GM21526 (cell line): ENCODE measurements around the gene USP2.

Source experiments
- ATAC-seq: cut with Tn5 transposase; IDR thresholded peaks from one replicate; pipeline ENCODE4 v1.9.1; 2021; ENCODE audit warnings: moderate library complexity; ENCODE audit not compliant: unreplicated experiment, low FRiP score

USP2 gene, protein sequence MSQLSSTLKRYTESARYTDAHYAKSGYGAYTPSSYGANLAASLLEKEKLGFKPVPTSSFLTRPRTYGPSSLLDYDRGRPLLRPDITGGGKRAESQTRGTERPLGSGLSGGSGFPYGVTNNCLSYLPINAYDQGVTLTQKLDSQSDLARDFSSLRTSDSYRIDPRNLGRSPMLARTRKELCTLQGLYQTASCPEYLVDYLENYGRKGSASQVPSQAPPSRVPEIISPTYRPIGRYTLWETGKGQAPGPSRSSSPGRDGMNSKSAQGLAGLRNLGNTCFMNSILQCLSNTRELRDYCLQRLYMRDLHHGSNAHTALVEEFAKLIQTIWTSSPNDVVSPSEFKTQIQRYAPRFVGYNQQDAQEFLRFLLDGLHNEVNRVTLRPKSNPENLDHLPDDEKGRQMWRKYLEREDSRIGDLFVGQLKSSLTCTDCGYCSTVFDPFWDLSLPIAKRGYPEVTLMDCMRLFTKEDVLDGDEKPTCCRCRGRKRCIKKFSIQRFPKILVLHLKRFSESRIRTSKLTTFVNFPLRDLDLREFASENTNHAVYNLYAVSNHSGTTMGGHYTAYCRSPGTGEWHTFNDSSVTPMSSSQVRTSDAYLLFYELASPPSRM

GRCh38 chr11:119381181-119381988 lies at the start of gene USP2:
TSS of gene USP2 (minus strand) at chr11:119381690. CDS start at chr11:119373480, 8,210 bp downstream.
- peak; percentile 98 for ATAC-seq

- no peak for ATAC-seq
These were observed 45.8 kb upstream of the USP2 start for GRCh38 chr11:119427279-119427678.

GRCh38 chr11:119426142-119426541 lies 44.7 kb upstream of the USP2 start:
- ATAC-seq = no peak

- ATAC-seq = no peak
These were observed 43.3 kb upstream of the USP2 start for GRCh38 chr11:119424775-119425174.

GRCh38 chr11:119424276-119424675 lies 42.8 kb upstream of the USP2 start:
- ATAC-seq = no peak

DNA sequence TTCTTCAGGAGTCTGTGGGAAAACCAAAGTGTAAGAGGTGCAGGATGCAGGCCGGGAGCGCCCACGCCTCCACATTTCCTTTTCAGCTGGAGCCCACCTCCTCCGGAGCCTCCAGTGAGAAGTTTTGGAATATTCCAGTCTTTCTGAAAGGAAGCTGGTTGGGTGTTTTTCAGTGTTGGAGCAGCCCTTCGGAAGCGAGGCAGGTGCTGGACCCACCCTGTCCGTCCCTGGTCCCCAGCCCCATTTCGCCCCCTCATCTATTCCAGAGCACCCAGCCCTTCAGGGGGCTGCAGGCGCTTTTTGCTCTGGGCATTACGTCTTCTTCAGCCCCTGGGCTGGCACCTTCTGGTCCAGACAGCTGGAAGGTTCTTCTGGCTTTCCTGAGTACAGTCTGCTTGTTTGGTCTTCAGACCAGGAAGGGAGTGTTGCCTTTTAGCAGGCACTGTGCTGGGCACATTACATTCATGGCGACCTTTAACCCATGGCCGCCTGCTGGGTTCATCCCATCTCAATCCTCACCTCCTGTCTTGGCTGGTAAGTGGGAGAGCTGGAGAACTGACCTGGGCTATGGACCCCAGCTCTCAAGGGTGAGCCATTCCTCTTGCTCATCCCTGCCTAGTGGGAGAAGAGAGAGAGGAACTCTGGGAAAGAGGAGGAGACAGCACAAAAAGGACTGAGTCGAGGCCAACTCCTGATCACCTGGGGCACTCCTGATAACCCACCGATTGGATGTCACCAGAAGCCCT lies 42.2 kb upstream of the USP2 start:
- no peak for ATAC-seq

- ATAC-seq = no peak
These were observed 41.5 kb upstream of the USP2 start, which contains the start of gene THY1 for GRCh38 chr11:119422809-119423508. TSS of gene THY1 (minus strand) at chr11:119423172. CDS start at chr11:119420905, 2,267 bp downstream.

DNA sequence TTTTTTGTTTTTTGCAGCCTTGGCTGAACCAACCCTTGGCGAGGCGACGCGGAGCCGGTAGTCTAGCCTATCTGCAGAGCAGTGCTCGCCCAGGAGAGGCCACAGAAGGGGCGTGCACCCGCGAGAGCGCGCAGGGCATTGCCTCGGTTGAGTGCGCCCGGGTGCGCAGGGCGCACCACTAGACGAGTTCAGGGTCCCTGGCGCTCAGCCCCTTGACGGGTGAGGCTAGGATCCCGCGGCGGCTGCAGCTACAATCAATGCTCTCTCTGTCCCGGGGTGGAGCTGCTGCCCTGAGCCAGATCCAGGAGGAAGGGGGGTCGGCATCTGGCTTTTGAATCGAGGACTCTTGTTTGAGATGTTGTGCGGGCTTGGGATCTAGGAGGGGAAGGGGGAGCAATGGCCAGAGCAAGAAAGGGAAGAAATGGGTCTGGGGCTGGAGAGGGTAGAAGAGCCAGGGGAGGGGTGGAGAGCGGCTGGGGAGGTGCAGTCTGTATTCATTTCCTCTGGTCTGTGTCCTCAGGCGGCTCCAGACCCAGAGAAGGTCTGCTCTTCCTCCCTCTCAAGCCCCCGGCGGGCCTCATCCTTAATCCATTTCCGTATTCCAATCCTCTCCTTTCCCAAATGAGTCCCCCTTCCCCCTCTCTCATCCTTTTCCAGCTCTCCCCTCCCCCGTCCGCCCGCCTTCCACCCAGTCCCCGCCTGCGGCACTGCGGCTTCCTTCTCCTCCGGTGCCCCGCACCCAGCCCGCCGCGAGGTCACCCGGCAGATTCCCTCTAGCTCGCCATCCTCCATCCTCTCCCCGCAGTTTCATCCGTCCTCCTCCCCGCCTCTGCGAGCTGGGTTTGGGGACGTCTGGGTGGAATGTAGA lies 40.7 kb upstream of the USP2 start:
- ATAC-seq = no peak

DNA sequence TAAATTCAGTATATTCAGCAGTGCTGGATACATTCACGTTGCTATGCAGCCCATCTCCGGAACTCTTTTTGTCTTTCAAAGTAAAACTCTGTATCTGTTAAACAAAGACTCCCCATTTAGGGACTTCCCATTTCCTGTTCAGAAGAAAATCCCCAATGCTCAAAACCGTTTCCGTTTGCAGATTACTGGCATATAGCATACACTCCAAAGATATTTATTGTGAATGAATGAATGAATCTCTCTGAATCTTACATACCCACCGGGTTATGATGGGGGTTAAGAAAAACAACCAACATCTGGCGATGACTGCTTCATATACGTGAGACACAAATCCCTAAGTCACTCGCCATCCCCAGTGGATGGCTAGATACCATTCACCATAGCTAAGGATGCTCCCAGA lies 39.9 kb upstream of the USP2 start:
- ATAC-seq = no peak

DNA sequence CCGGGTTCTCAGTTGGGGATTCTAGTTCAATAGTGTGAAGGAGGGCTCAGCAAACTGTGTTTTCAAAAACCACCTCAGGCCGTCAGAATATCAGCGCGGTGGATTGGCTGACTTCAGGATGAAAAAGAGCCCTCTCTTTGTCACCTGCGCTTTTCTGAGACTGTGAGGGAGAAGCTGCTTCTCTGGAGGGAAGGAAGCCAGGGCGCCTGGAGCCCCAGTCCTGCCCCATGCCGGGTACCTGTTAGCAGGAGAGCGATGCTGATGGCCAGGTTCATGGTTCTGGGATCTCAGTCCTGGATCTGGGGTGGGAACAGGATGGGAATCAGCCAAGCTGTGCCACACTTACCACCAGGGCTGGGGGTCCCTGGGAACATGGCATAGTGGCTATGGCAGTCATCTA lies 39.1 kb upstream of the USP2 start:
- no peak for ATAC-seq

- ATAC-seq = no peak
These were observed 38.5 kb upstream of the USP2 start for GRCh38 chr11:119419834-119420492.

DNA sequence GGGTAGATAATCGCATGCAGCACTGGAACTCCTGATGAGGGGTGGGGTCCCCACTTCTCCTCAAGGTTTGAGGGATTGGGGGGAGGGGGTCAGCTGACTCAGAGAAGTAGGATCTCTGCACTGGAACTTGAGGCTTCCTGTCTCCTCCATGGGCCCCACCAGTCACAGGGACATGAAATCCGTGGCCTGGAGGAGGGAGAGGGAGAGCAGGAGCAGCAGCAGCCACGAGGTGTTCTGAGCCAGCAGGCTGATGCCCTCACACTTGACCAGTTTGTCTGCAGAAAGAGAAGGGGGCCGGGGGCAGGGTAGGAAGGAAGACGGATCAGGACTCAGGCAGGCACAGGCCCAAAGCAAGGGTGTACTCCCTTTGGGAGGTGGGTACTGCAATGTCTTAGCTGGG lies 37.8 kb upstream of the USP2 start:
- ATAC-seq = no peak

DNA sequence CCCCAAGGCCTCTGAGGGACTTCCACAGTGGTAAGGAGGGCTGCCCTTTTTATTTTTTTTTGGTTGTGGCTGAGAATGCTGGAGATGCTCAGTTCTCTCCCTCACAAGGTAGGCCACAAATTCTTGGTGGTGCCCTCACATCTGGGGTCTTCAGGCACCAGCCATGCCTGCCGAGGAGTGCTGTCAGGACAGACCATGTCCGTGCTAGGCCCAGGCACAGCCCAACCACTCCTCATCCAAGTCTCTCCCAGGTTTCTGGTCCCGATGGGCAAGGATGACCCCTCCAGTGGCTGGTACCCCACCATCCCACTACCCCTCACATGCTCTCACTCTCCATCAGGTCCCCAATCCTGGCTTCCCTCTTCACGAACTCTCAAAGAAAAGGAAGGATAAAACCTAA lies 37.3 kb upstream of the USP2 start:
- ATAC-seq = no peak

GRCh38 chr11:119417726-119418540 lies 36.4 kb upstream of the USP2 start:
- no peak for ATAC-seq

DNA sequence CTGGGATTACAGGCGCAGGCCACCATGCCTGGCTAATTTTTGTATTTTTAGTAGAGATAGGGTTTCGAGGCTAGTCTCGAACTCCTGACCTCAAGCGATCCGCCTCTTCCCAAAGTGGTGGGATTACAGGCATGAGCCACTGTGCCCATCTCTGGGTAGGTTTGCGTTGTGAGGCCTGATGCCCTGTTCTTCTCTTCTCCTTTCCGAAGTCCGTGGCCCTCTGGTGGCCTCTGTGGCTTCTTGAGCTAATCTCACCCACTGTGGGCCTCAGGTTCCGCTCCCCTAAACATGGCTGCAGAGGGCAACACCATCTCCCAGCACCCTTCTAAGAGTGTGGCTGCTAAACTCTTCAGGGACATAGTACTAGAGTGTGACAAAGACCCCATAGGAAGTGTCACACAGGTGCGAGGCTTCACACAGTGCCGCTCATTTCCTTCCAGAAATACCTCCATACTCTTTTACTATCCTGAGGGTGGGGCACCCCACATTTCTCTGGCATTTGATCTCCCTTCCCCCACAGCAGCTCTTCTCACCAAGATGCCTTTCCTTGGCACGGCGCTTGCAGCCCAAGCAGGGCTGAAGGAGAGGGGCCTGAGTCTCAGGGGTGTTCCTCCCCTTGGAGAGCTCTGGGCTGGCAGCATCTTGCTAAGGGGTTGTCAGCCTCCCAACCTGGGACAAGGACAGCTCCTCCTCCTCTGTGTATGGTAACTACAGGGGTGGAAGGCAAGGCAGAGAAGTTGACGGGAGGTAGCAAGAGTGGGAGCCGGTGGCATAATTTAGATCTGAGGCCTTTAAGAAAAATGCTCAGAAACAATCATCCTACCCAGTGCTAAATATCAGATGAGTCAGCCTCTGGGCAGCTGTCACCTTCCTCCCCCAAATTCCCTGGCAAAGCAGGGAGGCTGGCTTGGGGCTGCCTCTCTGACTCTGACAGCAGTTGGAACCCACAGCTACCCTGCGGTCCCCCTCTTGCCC lies 35.4 kb upstream of the USP2 start:
- ATAC-seq = no peak

DNA sequence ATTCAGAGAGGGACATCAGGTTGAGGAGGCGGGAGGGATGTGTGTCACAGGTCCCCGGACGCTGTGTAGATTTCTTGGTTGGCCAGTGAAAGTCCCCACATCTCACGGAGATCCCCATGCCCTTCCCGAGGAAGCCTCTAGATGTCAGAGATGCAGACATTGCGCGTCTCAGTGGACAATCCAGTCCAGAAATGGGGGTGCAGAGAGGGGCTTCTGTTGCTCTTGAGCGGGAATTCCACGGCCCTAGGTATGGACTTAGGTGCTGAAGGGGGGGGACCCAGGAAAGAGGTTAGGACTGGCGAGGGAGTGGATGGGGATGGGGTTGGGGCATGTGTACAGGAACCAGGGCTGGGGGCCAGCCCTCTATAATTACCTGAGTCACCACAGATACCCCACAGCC lies 34.5 kb upstream of the USP2 start:
- no peak for ATAC-seq

GRCh38 chr11:119415517-119415916 lies 34.0 kb upstream of the USP2 start:
- ATAC-seq = no peak
